Stimulated activated CD8-positive, alpha-beta memory T cell treated with anti-CD3 and anti-CD28 coated beads, Interleukin-15, amount 100 ng/mL, for 48 hours (primary cell): Measurements from ENCODE around the gene ACSL3.

ENCODE experiments used
- DNase-seq, 2 donors: peaks; one replicate each; pipeline ENCODE4 v3.0.0-alpha.2; 2020; ENCODE audit warnings: low read depth in 2 of 2

ACSL3 gene

GRCh38 chr2:222879604-222879933 lies 18.7 kb downstream of the ACSL3 start:
- no peak for DNase-seq

GRCh38 chr2:222882484-222882928 lies 21.7 kb downstream of the ACSL3 start:
- DNase-seq, result no peak

GRCh38 chr2:222883420-222883819 lies 22.6 kb downstream of the ACSL3 start:
- DNase-seq, result no peak

- no peak for DNase-seq
Measured at GRCh38 chr2:222884114-222884771, 23.4 kb downstream of the ACSL3 start.

GRCh38 chr2:222884805-222885424 lies 24.1 kb downstream of the ACSL3 start:
- no peak for DNase-seq

GRCh38 chr2:222887124-222887523 lies 26.3 kb downstream of the ACSL3 start:
- DNase-seq, result no peak

GRCh38 chr2:222888716-222889115 lies 27.9 kb downstream of the ACSL3 start:
- no peak for DNase-seq

- no peak for DNase-seq
Measured at GRCh38 chr2:222891890-222892289, 31.1 kb downstream of the ACSL3 start.

GRCh38 chr2:222892321-222892720 lies 31.5 kb downstream of the ACSL3 start:
- DNase-seq, result no peak

GRCh38 chr2:222892761-222893160 lies 31.9 kb downstream of the ACSL3 start:
- no peak for DNase-seq

- no peak for DNase-seq
Measured at GRCh38 chr2:222893716-222894115, 32.9 kb downstream of the ACSL3 start.

- no peak for DNase-seq
Measured at GRCh38 chr2:222895144-222895543, 34.3 kb downstream of the ACSL3 start.

GRCh38 chr2:222897898-222898297 lies 37.1 kb downstream of the ACSL3 start:
- DNase-seq, result no peak

- DNase-seq, result no peak
Measured at GRCh38 chr2:222899413-222900181, 38.8 kb downstream of the ACSL3 start.

- DNase-seq, result no peak
Measured at GRCh38 chr2:222900354-222900753, 39.5 kb downstream of the ACSL3 start.

GRCh38 chr2:222902660-222903059 lies 41.8 kb downstream of the ACSL3 start:
- no peak for DNase-seq

- no peak for DNase-seq
Measured at GRCh38 chr2:222903234-222904220, 42.7 kb downstream of the ACSL3 start.

GRCh38 chr2:222904557-222905258 lies 43.9 kb downstream of the ACSL3 start:
- no peak for DNase-seq

GRCh38 chr2:222907048-222907447 lies 46.2 kb downstream of the ACSL3 start:
- DNase-seq, result no peak

- no peak for DNase-seq
Measured at GRCh38 chr2:222907790-222908441, 47.1 kb downstream of the ACSL3 start.

GRCh38 chr2:222909286-222909685 lies 48.5 kb downstream of the ACSL3 start:
- DNase-seq, result no peak
